Endodermal cell (in vitro differentiated cells): ENCODE data around the gene MAP3K6. TPM values are rescaled to one million over a fixed set of nuclear protein-coding genes. Genes with fewer than 3 reads are reported as not detected.

Experiments
- DNase-seq: peaks from one replicate; pipeline ENCODE4 v3.0.0-alpha.2; 2017
- H3K27ac ChIP-seq: 2 replicates; pipeline ENCODE4 v1.5.1; 2013; ENCODE audit warnings: mild to moderate bottlenecking, low read depth, low read length, moderate library complexity
- H3K27me3 ChIP-seq: 2 replicates; pipeline ENCODE4 v1.6.1; 2013; ENCODE audit warnings: mild to moderate bottlenecking, low read length, moderate library complexity; ENCODE audit not compliant: insufficient read depth, control insufficient read depth, poor library complexity, severe bottlenecking
- H3K36me3 ChIP-seq: 2 replicates; pipeline ENCODE4 v1.7.0; 2013; ENCODE audit warnings: mild to moderate bottlenecking, low read length, moderate library complexity; ENCODE audit not compliant: control insufficient read depth, insufficient read depth
- H3K4me1 ChIP-seq: one replicate; pipeline ENCODE4 v1.7.0; 2013; ENCODE audit warnings: low read length; ENCODE audit not compliant: control insufficient read depth, insufficient read depth
- H3K4me3 ChIP-seq: 2 replicates; pipeline ENCODE4 v1.5.1; 2013; ENCODE audit warnings: mild to moderate bottlenecking, low read length, moderate library complexity
- H3K9ac ChIP-seq: 2 replicates; pipeline ENCODE4 v1.6.1; 2013; ENCODE audit warnings: mild to moderate bottlenecking, low read length, moderate library complexity; ENCODE audit not compliant: poor library complexity, severe bottlenecking; ENCODE audit errors: extremely low read depth
- H3K9me3 ChIP-seq: 2 replicates; pipeline ENCODE4 v1.6.1; 2013; ENCODE audit warnings: mild to moderate bottlenecking, low read length, moderate library complexity; ENCODE audit not compliant: control insufficient read depth
- H3K27ac Mint-ChIP-seq: 2 replicates; pipeline ENCODE4 v1.8.0; 2020; ENCODE audit warnings: mixed read lengths
- H3K27me3 Mint-ChIP-seq: 2 replicates; pipeline ENCODE4 v1.8.0; 2021; ENCODE audit warnings: mild to moderate bottlenecking, mixed read lengths; ENCODE audit not compliant: insufficient read depth
- H3K36me3 Mint-ChIP-seq: 2 replicates; pipeline ENCODE4 v1.8.0; 2020; ENCODE audit warnings: low read depth, mixed read lengths
- H3K4me1 Mint-ChIP-seq: 2 replicates; pipeline ENCODE4 v1.8.0; 2020; ENCODE audit warnings: mixed read lengths
- H3K4me3 Mint-ChIP-seq: 2 replicates; pipeline ENCODE4 v1.8.0; 2020; ENCODE audit warnings: mild to moderate bottlenecking, moderate library complexity, mixed read lengths
- H3K9me3 Mint-ChIP-seq: 2 replicates; pipeline ENCODE4 v1.8.0; 2020; ENCODE audit warnings: mild to moderate bottlenecking, mixed read lengths
- CTCF ChIP-seq: fragments of 200-600 bp; sonication (generic); conservative IDR thresholded peaks from 2 replicates; pipeline ENCODE4 v1.5.0; 2021; ENCODE audit warnings: antibody characterized with exemption, mild to moderate bottlenecking
- WGBS, 2 experiments: methylation state at CpG; one replicate each; pipeline versions ENCODE4 v1.1.5 to v1.1.7; 2013; ENCODE audit warnings: missing lambda C conversion rate in 2 of 2, mixed read lengths in 1 of 2; ENCODE audit not compliant: insufficient coverage in 1 of 2, insufficient read length in 1 of 2; 5-methylcytosine and 5-hydroxymethylcytosine counted together
- total RNA-seq, 2 donors: library from RNA; stranded (reverse); fragmentation: NEBNext Ultra II Directional in 1 of 2; extraction: Animal tissue kit (Norgen Biotek cat#: 25700) in 1 of 2; gene quantifications; 2 replicates in 1 of 2; 3 replicates in 1 of 2; pipeline ENCODE4 v1.2.1, GENCODE V29; 2021

Gene MAP3K6
- total RNA-seq, 2 donors from 2014 or later = 6.6 to 11.5 TPM

- Histone ChIP-seq H3K4me1 (no peaks in the 10 kb centered on the region), H3K27ac (no peak overlapping the region), H3K9me3 (no peaks in the 10 kb centered on the region), H3K4me3 (peak overlapping the region; percentile 73), H3K36me3 (no peaks in the 10 kb centered on the region), H3K27me3 (peaks cover 16% of the 10 kb centered on the region), H3K9ac (no peak overlapping the region)
- peaks cover 11% of the 10 kb centered on the region for H3K27me3 Mint-ChIP-seq
- H3K27ac Mint-ChIP-seq = no peak overlapping the region
- peaks cover 5% of the 10 kb centered on the region for H3K9me3 Mint-ChIP-seq
- H3K4me1 Mint-ChIP-seq = no peaks in the 10 kb centered on the region
- no peak for TF ChIP-seq CTCF
- H3K4me3 Mint-ChIP-seq = peak overlapping the region; percentile 60
- WGBS, 2 experiments = 17% methylated on average over 16 to 51 of the region's 51 CpGs
- DNase-seq = peak; percentile 92
- H3K36me3 Mint-ChIP-seq = peaks cover 4% of the 10 kb centered on the region
These were observed 17.6 kb downstream of the MAP3K6 start for GRCh38 chr1:27348861-27349783.

DNA sequence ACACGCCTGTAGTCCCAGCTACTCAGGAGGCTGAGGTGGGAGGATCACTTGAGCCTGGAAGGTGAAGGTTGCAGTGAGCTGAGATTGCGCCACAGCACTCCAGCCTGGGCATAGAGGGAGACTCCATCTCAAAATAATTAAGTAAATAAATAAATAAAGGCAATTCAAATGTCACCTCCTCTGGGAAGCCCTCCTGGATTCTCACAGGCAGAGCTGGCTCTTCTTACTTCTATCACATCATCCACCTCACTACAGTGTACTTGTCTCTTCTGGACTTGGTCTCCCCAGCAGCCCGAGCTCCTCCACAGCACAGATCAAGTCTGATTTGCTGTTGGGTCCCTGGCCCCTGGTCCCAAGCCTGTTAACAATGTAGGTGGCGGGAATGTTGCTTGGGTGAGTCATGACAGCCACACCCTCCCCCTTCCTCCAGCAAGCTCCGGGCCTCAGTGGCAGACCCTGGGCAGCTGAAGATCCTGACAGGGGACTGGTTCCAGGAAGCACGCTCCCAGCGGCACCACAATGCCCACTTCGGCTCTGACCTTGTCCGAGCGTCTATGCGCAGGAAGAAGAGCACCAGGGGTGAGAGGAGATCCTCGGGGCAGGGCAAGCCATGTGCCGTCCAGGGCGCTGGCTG lies 19.7 kb downstream of the MAP3K6 start:
- no peaks in the 10 kb centered on the region for H3K9me3 ChIP-seq
- Mint-ChIP-seq H3K4me3 (no peak overlapping the region), H3K27ac (peak overlapping the region; percentile 48), H3K27me3 (peaks cover 11% of the 10 kb centered on the region), H3K36me3 (peaks cover 4% of the 10 kb centered on the region), H3K9me3 (peaks cover 5% of the 10 kb centered on the region), H3K4me1 (peaks cover 8% of the 10 kb centered on the region)
- TF ChIP-seq CTCF = no peak
- H3K27ac ChIP-seq = no peak overlapping the region
- H3K9ac ChIP-seq = no peak overlapping the region
- peaks cover 16% of the 10 kb centered on the region for H3K27me3 ChIP-seq
- no peaks in the 10 kb centered on the region for H3K36me3 ChIP-seq
- no peak overlapping the region for H3K4me3 ChIP-seq
- WGBS, 2 experiments = 91 to 98% methylated on average over 8 to 14 of the region's 14 CpGs
- peak; percentile 63 for DNase-seq
- no peaks in the 10 kb centered on the region for H3K4me1 ChIP-seq

GRCh38 chr1:27346357-27346756 lies 20.4 kb downstream of the MAP3K6 start:
- Mint-ChIP-seq H3K4me1 (peaks cover 13% of the 10 kb centered on the region), H3K9me3 (peaks cover 5% of the 10 kb centered on the region), H3K36me3 (peaks cover 4% of the 10 kb centered on the region), H3K4me3 (no peak overlapping the region), H3K27me3 (peaks cover 11% of the 10 kb centered on the region), H3K27ac (no peak overlapping the region)
- TF ChIP-seq CTCF = no peak
- H3K36me3 ChIP-seq = no peaks in the 10 kb centered on the region
- no peaks in the 10 kb centered on the region for H3K4me1 ChIP-seq
- WGBS, 2 experiments = 94 to 96% methylated on average over 7 of the region's 8 CpGs
- H3K9me3 ChIP-seq = no peaks in the 10 kb centered on the region
- no peak for DNase-seq
- H3K4me3 ChIP-seq = no peak overlapping the region
- H3K27me3 ChIP-seq = peaks cover 16% of the 10 kb centered on the region
- H3K9ac ChIP-seq = no peak overlapping the region
- H3K27ac ChIP-seq = no peak overlapping the region
